ENCODE data around the gene LONP2.

- TF ChIP-seq EP300 (IDR thresholded peaks at IDR 0.05) (no peak), CTCF (IDR thresholded peaks at IDR 0.05) (no peak)
These were observed 77.4 kb downstream of the LONP2 start for GRCh38 chr16:48321317-48322036.
